B cell (primary cell): ENCODE measurements around the gene PRKCZ. TPM values are rescaled to one million over a fixed set of nuclear protein-coding genes. Genes with fewer than 3 reads are reported as not detected.

ENCODE experiments used
- ATAC-seq: fragments of 200-7000 bp; cut with Tn5 transposase; one replicate; pipeline ENCODE4 v1.10.0; 2021; ENCODE audit warnings: low read depth, mild to moderate bottlenecking, moderate number of reproducible peaks, moderate library complexity
- CTCF ChIA-PET: fragments of 350-600 bp; sonication (Branson Sonifier 250); formaldehyde crosslinking; loops from one replicate; lab custom pipeline; 2021; ENCODE audit warnings: antibody characterized with exemption, inconsistent platforms; lab: Charles Lee
- POLR2A ChIA-PET: fragments of 350-600 bp; sonication (Branson Sonifier 250); formaldehyde crosslinking; loops from one replicate; lab custom pipeline; 2021; ENCODE audit warnings: antibody characterized with exemption; lab: Charles Lee
- DNase-seq: peaks from one replicate; pipeline ENCODE4 v3.0.0; 2013
- H2AFZ ChIP-seq: 2 replicates; pipeline ENCODE4 v1.6.1; 2012; ENCODE audit warnings: mild to moderate bottlenecking, low read depth, low read length; ENCODE audit not compliant: insufficient read depth, poor library complexity, severe bottlenecking
- H3K27ac ChIP-seq, 2 donors: 1 replicate in 1 of 2; 2 replicates in 1 of 2; pipeline ENCODE4 v1.5.1; 2012 to 2013; ENCODE audit warnings: low read length in 2 of 2, mild to moderate bottlenecking in 2 of 2, moderate library complexity in 1 of 2
- H3K27me3 ChIP-seq, 4 experiments: fragments of 200-600 bp in 1 of 4; sonication (generic) in 1 of 4; replicated peaks in 1 of 4; 1 replicate in 2 of 4; 2 replicates in 2 of 4; pipeline versions ENCODE4 v1.6.1 to v1.7.0; 2013 to 2016; ENCODE audit warnings: low read length in 3 of 4, mild to moderate bottlenecking in 2 of 4, mixed read lengths in 1 of 4, moderate library complexity in 1 of 4; ENCODE audit not compliant: insufficient read depth in 4 of 4, control insufficient read depth in 3 of 4; ENCODE audit errors: control extremely low read depth in 1 of 4
- H3K36me3 ChIP-seq, 2 experiments: replicated peaks in 1 of 2; 1 replicate in 1 of 2; 2 replicates in 1 of 2; pipeline versions ENCODE4 v1.6.1 to v1.7.1; 2013; ENCODE audit warnings: low read length in 1 of 2; ENCODE audit not compliant: insufficient read depth in 2 of 2, control insufficient read depth in 1 of 2; ENCODE audit errors: control extremely low read depth in 1 of 2, extremely low read depth in 1 of 2
- H3K4me1 ChIP-seq, 2 donors: fragments of 200-600 bp in 1 of 2; sonication (generic) in 1 of 2; 1 replicate in 1 of 2; 2 replicates in 1 of 2; pipeline versions ENCODE4 v1.5.1 to v1.6.1; 2013 to 2017; ENCODE audit warnings: low read length in 2 of 2; ENCODE audit not compliant: control insufficient read depth in 2 of 2, insufficient read depth in 2 of 2
- H3K4me2 ChIP-seq: replicated peaks from 2 replicates; pipeline ENCODE3; 2012; ENCODE audit warnings: mild to moderate bottlenecking, low read depth, low read length; ENCODE audit not compliant: poor library complexity, severe bottlenecking
- H3K4me3 ChIP-seq, 5 experiments: fragments of 200-600 bp in 1 of 5; sonication (generic) in 1 of 5; 1 replicate in 3 of 5; 2 replicates in 2 of 5; pipeline versions ENCODE4 v1.5.1 to v1.7.0; 2011 to 2016; ENCODE audit warnings: low read length in 4 of 5, mild to moderate bottlenecking in 4 of 5, low read depth in 2 of 5, control low read depth in 1 of 5, moderate library complexity in 1 of 5; ENCODE audit not compliant: insufficient read depth in 1 of 5; ENCODE audit errors: control extremely low read depth in 1 of 5, extremely low read depth in 1 of 5
- H3K79me2 ChIP-seq: fragments of 200-600 bp; sonication (generic); one replicate; pipeline ENCODE4 v1.6.0; 2016; ENCODE audit warnings: low read length; ENCODE audit not compliant: control insufficient read depth, insufficient read depth
- H3K9ac ChIP-seq: fragments of 200-600 bp; sonication (generic); 2 replicates; pipeline ENCODE4 v1.6.1; 2017; ENCODE audit warnings: mild to moderate bottlenecking, low read length, moderate library complexity
- H3K9me3 ChIP-seq, 3 donors: one replicate each; pipeline versions ENCODE4 v1.6.1 to v1.7.1; 2013; ENCODE audit warnings: low read length in 2 of 3; ENCODE audit not compliant: control insufficient read depth in 2 of 3, insufficient read depth in 1 of 3; ENCODE audit errors: control extremely low read depth in 1 of 3
- H4K20me1 ChIP-seq: 2 replicates; pipeline ENCODE4 v1.6.0; 2012; ENCODE audit warnings: mild to moderate bottlenecking, low read length; ENCODE audit not compliant: insufficient read depth, control insufficient read depth, poor library complexity, severe bottlenecking
- H3K27ac Mint-ChIP-seq: one replicate; pipeline ENCODE4 v1.8.0; 2021; ENCODE audit warnings: mixed read lengths
- H3K27me3 Mint-ChIP-seq: one replicate; pipeline ENCODE4 v1.8.0; 2021; ENCODE audit warnings: mixed read lengths
- H3K4me1 Mint-ChIP-seq: one replicate; pipeline ENCODE4 v1.8.0; 2021; ENCODE audit warnings: mixed read lengths
- H3K4me3 Mint-ChIP-seq: one replicate; pipeline ENCODE4 v1.8.0; 2021; ENCODE audit warnings: mixed read lengths
- H3K9me3 Mint-ChIP-seq: one replicate; pipeline ENCODE4 v1.8.0; 2022; ENCODE audit warnings: mixed read lengths; ENCODE audit not compliant: insufficient read depth
- CTCF ChIP-seq: fragments of 200-600 bp; IDR thresholded peaks from one replicate; pipeline ENCODE4 v1.8.0; 2022; ENCODE audit warnings: antibody characterized with exemption, mild to moderate bottlenecking
- EZH2 ChIP-seq: IDR thresholded peaks from 2 replicates; pipeline ENCODE4 v1.6.1; 2012; ENCODE audit warnings: borderline replicate concordance, low read depth, mild to moderate bottlenecking, moderate library complexity, low read length; ENCODE audit not compliant: insufficient read depth, poor library complexity, severe bottlenecking
- WGBS: methylation state at CpG from one replicate; pipeline ENCODE4 v1.1.5; 2013; ENCODE audit warnings: missing lambda C conversion rate; ENCODE audit not compliant: insufficient coverage; 5-methylcytosine and 5-hydroxymethylcytosine counted together
- intact Hi-C: fragments of 100-400 bp; cut with micrococcal nuclease; formaldehyde crosslinking; loops from one replicate; pipeline ENCODE4 v1.10.0; 2022
- polyA plus RNA-seq: library from polyadenylated mRNA; depleted of rRNA; stranded (reverse); fragments of >200 nt; gene quantifications from 2 replicates; pipeline ENCODE4 v1.2.3, GENCODE V29; 2012
- total RNA-seq, 2 donors: library from RNA; stranded (reverse); fragments of 120-200 nt in 1 of 2; gene quantifications; 1 replicate in 1 of 2; 2 replicates in 1 of 2; pipeline versions ENCODE4 v1.2.3 to v1.2.4, GENCODE V29; 2013 to 2022

PRKCZ gene
- total and polyA plus RNA-seq, 2 donors (not counting 1 experiment from before 2014, with no cell fraction given), result 17.9 to 53.2 TPM

- 25% methylated on average over 82 of the region's 84 CpGs for WGBS
These were observed 827 bp downstream of the PRKCZ start for GRCh38 chr1:2050793-2051682.

More at GRCh38 chr1:2050793-2051682, 827 bp downstream of the PRKCZ start:
- Histone ChIP-seq H3K36me3 (peaks cover 0 to 5% of the 10 kb centered on the region in 2 experiments), H2AFZ (peak overlapping the region; percentile 87), H3K4me1 (peaks cover 15 to 26% of the 10 kb centered on the region in 2 donors), H3K4me3 (peak overlapping the region in 4 of 5 experiments; percentile 42 to 90 (median 64)), H3K79me2 (peaks cover 25% of the 10 kb centered on the region), H3K27ac (no peak overlapping the region), H3K27me3 (peaks cover 0 to 25% (median 12%) of the 10 kb centered on the region in 4 experiments), H4K20me1 (peaks cover 16% of the 10 kb centered on the region), H3K4me2 (peak overlapping the region; percentile 100), H3K9ac (peak overlapping the region; percentile 90), H3K9me3 (peaks cover 0 to 2% (median 0%) of the 10 kb centered on the region in 3 donors)
- H3K27ac Mint-ChIP-seq, result peak overlapping the region; percentile 46
- H3K4me1 Mint-ChIP-seq, result peaks cover 26% of the 10 kb centered on the region
- peak overlapping the region; percentile 77 for H3K4me3 Mint-ChIP-seq
- ATAC-seq (no peak), DNase-seq (peak; percentile 40)
- no peak for TF ChIP-seq EZH2
- no peak for TF ChIP-seq CTCF
- no peaks in the 10 kb centered on the region for H3K9me3 Mint-ChIP-seq
- ChIA-PET CTCF (interaction anchor here (0.6 kb wide), 1 partner anchor 88 kb away, joined by 3 read pairs; no protein-coding TSS in a partner anchor), POLR2A (no interaction called here)
- intact Hi-C loops, result loop anchor here (1.0 kb wide), 2 partner anchors 82 to 132 kb away; partner anchors contain the start of gene TMEM52
- peaks cover 3% of the 10 kb centered on the region for H3K27me3 Mint-ChIP-seq
